Activated CD8-positive, alpha-beta memory T cell treated with anti-CD3 and anti-CD28 coated beads for 36 hours (primary cell): ENCODE measurements around the gene ATXN1. TPM values are rescaled to one million over a fixed set of nuclear protein-coding genes. Genes with fewer than 3 reads are reported as not detected.

Source experiments
- CTCF ChIA-PET: fragments of 350-600 bp; sonication (Branson Sonifier 250); formaldehyde crosslinking; loops from one replicate; lab custom pipeline; 2021; ENCODE audit warnings: antibody characterized with exemption; lab: Charles Lee
- POLR2A ChIA-PET: fragments of 350-600 bp; sonication (Branson Sonifier 250); formaldehyde crosslinking; loops from one replicate; lab custom pipeline; 2021; ENCODE audit warnings: antibody characterized with exemption; lab: Charles Lee
- total RNA-seq, 2 experiments: library from RNA; stranded (reverse); gene quantifications; one replicate each; pipeline ENCODE4 v1.2.3, GENCODE V29; 2021

The ATXN1 gene
- total RNA-seq, 2 experiments from 2014 or later: 75.0 to 85.3 TPM

- ChIA-PET POLR2A (no interaction called here), CTCF (no interaction called here)
Observed at GRCh38 chr6:16363749-16364148, 397.5 kb downstream of the ATXN1 start.

GRCh38 chr6:16362819-16363589 is 398.3 kb downstream of the ATXN1 start:
- CTCF ChIA-PET: no interaction called here

DNA sequence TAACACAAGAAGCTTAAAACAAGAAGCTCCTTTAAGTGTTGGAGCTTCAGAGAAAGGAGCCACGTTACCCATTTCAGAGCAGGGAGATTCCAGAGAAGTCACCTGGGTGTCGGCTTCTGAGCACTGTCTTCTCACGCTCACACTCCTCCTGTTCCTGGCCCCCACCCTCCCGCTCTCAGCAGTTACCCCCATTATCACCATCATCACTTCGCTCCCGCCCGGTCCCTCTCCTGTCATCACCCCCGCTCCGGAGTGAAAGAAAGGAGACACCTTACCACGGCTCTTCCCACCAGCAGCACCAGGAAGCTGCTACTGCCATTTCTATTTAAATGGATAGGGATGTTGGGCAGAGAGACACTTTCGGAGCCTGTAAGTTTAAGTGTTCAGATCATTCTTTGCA is 399.0 kb downstream of the ATXN1 start:
- CTCF ChIA-PET: no interaction called here
- POLR2A ChIA-PET: no interaction called here

More at GRCh38 chr6:16362819-16363589, 398.3 kb downstream of the ATXN1 start:
- POLR2A ChIA-PET: no interaction called here

GRCh38 chr6:16361861-16362260 is 399.4 kb downstream of the ATXN1 start:
- CTCF ChIA-PET: no interaction called here

DNA sequence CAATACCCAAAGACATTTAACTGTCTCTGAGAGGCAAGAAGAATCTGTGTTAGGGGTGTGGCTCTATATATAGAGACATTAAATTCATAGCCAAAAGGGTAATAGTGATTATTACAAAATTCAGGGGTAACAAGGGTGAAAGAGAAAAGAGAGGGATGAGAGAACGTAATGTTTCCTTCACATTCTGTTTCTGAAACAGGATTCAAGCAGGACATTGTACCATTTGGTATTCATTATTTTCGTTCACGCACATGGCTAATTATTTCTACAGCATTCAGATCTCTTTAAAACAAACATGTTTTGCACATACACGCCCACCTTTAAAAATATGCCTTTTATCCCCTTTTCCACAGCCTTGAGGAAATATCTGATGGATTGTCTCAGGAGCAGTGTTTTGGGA is 400.1 kb downstream of the ATXN1 start:
- CTCF ChIA-PET: interaction anchor here (0.6 kb wide), 1 partner anchor 35 kb away, joined by 3 read pairs; no protein-coding TSS in a partner anchor
- POLR2A ChIA-PET: no interaction called here

More at GRCh38 chr6:16361861-16362260, 399.4 kb downstream of the ATXN1 start:
- POLR2A ChIA-PET: no interaction called here

GRCh38 chr6:16360365-16360764 is 400.9 kb downstream of the ATXN1 start:
- ChIA-PET CTCF (no interaction called here), POLR2A (no interaction called here)

GRCh38 chr6:16359563-16359962 is 401.7 kb downstream of the ATXN1 start:
- ChIA-PET CTCF (no interaction called here), POLR2A (interaction anchor here (0.7 kb wide), 1 partner anchor 12 kb away, joined by 3 read pairs; no protein-coding TSS in a partner anchor)

- POLR2A ChIA-PET: no interaction called here
- CTCF ChIA-PET: no interaction called here
Observed at GRCh38 chr6:16358531-16359138, 402.6 kb downstream of the ATXN1 start.

DNA sequence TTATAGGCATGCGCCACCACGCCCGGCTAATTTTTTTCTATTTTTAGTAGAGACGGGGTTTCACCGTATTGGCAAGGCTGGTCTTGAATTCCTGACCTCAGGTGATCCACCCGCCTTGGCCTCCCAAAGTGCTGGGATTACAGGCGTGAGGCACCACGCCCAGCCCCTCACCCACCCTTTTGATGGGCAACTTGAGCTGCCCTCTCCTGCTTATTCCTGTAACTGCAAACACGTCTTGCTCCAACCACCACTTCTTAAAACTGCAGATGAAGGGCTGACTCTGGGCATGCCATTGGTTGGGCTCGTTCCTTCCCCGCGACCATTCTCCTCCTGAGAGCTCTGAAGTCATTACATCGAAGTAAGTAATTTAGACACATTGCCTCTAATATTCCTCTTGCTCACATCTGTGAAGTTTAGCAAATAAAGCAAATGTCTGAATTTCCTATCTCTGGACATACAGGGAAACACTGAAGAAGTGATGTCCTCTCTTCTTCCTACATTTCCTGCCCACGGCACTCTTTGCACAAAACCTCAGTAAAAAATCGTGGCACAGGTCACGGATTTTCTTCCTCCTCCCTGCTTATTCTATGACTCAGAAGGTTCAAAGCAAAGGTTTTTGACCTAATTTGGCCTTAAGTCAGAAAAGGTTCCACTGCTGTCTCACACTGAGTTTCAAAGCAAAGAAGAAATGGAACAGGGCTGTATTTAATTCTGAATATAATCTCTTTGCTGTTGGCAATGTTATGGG is 405.4 kb downstream of the ATXN1 start:
- ChIA-PET POLR2A (no interaction called here), CTCF (no interaction called here)

DNA sequence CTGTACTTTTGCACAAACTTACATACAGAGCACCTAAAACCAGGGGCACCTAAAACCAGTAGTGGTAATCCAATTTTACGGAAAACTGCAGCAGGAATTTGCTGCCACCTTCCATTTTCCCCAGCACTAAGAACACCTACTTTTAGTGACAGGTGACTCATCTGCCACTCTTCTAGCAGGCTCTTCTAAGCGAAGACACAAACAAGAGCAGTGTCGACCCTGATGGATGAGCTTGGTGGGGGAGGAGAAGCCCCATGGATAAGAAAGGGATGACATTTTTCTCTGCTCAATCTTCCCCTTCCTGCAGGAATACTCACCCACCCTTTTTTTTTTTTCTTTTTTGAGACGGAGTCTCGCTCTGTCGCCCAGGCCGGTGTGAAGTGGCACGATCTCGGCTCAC is 406.0 kb downstream of the ATXN1 start:
- CTCF ChIA-PET: no interaction called here

GRCh38 chr6:16354692-16355091 is 406.6 kb downstream of the ATXN1 start:
- CTCF ChIA-PET: no interaction called here
- POLR2A ChIA-PET: no interaction called here

More for the DNA sequence above, 406.0 kb downstream of the ATXN1 start:
- POLR2A ChIA-PET: no interaction called here

- ChIA-PET CTCF (no interaction called here), POLR2A (no interaction called here)
Observed at GRCh38 chr6:16352821-16353438, 408.3 kb downstream of the ATXN1 start.

GRCh38 chr6:16352258-16352635 is 409.0 kb downstream of the ATXN1 start:
- CTCF ChIA-PET: no interaction called here
- POLR2A ChIA-PET: no interaction called here

DNA sequence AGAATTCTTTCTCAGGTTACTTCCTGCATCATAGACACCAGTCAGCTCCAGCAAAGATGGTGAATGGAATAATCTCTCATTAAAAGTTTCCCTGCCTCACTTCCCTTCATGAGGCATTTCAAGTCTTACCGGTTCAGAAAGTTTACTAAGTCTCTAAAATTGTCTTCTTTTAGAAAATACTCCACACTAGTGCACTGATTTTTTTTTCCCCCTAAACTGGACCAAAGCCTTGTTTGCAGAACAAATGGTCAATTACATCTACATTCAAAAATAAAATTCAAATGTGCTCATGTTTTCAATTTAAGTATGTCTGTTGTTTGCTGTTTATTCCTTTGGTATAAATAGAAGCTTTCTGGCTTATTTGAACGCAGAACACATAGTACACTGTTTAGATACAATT is 411.7 kb downstream of the ATXN1 start:
- CTCF ChIA-PET: no interaction called here
- POLR2A ChIA-PET: no interaction called here

GRCh38 chr6:16346831-16347230 is 414.4 kb downstream of the ATXN1 start:
- POLR2A ChIA-PET: interaction anchor here (0.6 kb wide), 1 partner anchor 12 kb away, joined by 3 read pairs; no protein-coding TSS in a partner anchor
- CTCF ChIA-PET: no interaction called here

- CTCF ChIA-PET: no interaction called here
- POLR2A ChIA-PET: no interaction called here
Observed at GRCh38 chr6:16345449-16346330, 415.6 kb downstream of the ATXN1 start.

GRCh38 chr6:16344756-16345155 is 416.5 kb downstream of the ATXN1 start:
- CTCF ChIA-PET: no interaction called here
- POLR2A ChIA-PET: no interaction called here

DNA sequence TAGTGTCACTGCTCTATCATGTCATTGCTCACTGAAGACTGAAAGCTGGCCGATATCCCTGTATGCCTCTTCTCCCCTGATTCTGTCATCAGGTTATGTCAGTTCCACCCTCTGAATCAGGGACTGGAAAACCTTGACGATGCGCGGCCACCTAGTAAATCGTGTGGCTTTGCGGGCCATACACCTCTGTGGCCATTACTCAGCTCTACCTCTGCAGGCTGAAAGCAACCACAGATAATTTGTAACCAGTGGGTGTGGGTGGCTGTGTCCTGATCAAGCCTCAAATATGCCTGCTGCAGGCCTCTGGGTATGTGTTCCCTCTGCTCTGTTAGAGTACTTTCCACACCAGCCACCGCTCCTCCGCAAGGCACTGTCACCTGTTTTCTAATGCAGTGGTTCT is 417.7 kb downstream of the ATXN1 start:
- CTCF ChIA-PET: no interaction called here
- POLR2A ChIA-PET: no interaction called here

DNA sequence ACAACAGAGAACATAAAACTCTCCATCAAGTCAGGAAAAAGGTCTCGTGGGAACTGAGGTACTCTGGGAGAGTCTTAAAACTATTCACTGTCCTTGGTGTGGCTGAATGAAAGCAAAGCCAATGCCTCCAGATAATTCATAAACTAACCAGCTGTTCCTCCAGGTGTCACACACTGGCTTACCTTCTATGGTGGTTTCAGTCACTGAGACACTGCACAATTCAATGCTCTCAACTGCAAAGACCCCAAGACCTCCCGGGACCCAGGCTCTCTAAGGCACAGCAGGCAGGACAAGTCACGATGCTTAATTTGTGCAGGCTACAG is 422.0 kb downstream of the ATXN1 start:
- CTCF ChIA-PET: no interaction called here
- POLR2A ChIA-PET: no interaction called here
